Mammary epithelial cell (primary cell): ENCODE data around the gene HSD17B8.

Experiments
- CTCF ChIP-seq, 2 donors: IDR thresholded peaks in 1 of 2; conservative IDR thresholded peaks in 1 of 2; 2 replicates each; pipeline ENCODE4 v1.5.1; 2011 to 2012; ENCODE audit warnings: inconsistent platforms in 2 of 2, low read length in 2 of 2, mild to moderate bottlenecking in 2 of 2, control low read depth in 1 of 2, low read depth in 1 of 2; ENCODE audit not compliant: insufficient read depth in 1 of 2; ENCODE audit errors: extremely low read depth in 1 of 2
- EZH2 ChIP-seq: IDR thresholded peaks from 2 replicates; pipeline ENCODE4 v1.6.1; 2012; ENCODE audit warnings: low read length, inconsistent platforms, borderline replicate concordance

DNA sequence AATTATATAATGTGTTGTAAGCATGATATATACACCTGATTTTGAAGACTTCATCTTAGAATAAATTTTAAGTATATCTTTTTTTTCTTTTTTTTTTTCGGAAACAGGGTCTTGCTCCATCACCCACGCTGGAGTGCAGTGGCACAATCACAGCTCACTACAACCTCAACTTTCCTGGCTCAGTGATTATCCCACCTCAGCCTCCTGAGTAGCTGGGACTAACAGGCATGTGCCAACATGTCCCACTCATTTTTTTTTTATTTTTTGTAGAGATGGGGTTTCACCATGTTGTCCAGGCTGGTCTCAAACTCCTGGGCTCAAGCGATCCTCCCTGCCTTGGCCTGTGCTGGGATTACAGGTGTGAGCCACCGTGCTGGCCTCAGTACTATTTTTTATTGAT, 50.1 kb downstream of the HSD17B8 start:
- TF ChIP-seq CTCF (conservative IDR thresholded peaks at IDR 0.05 in 1 of 2, IDR thresholded peaks at IDR 0.05 in 1 of 2; ENCODE audit: extremely low read depth in 1 of 2, insufficient read depth in 1 of 2, low read depth in 1 of 2, low read length in 2 of 2) (no peak), EZH2 (no peak)
